Transverse colon (tissue), 3 donors: ENCODE measurements around the gene TNFRSF19.

Source experiments
- EP300 ChIP-seq: sonication (generic); formaldehyde crosslinking; IDR thresholded peaks from one replicate; pipeline ENCODE4 v1.6.1; 2017; ENCODE audit warnings: antibody characterized with exemption, low read depth
- POLR2A ChIP-seq: fragments of 450-650 bp; IDR thresholded peaks from one replicate; pipeline ENCODE4 v1.6.1; 2016; ENCODE audit warnings: antibody characterized with exemption, mild to moderate bottlenecking, moderate library complexity
- POLR2AphosphoS5 ChIP-seq, 3 donors: sonication (generic); formaldehyde crosslinking; IDR thresholded peaks; one replicate each; pipeline ENCODE4 v1.6.1; 2016; ENCODE audit warnings: antibody characterized with exemption in 3 of 3

GRCh38 chr13:23686948-23687347 is 116.7 kb downstream of the TNFRSF19 start:
- no peak for TF ChIP-seq EP300
- TF ChIP-seq POLR2AphosphoS5 (IDR thresholded peaks at IDR 0.05): no peak
- TF ChIP-seq POLR2A: no peak
